HFFc6 (cell line): ENCODE data around the gene MARCKSL1. TPM values are rescaled to one million over a fixed set of nuclear protein-coding genes. Genes with fewer than 3 reads are reported as not detected.
A peak's percentile ranks its signal among the peaks of the same experiment; 100 is the strongest.
"Not testable (repeated sequence)": the region's sequence is repeated elsewhere in the genome, so short reads cannot be mapped to it uniquely, and the experiment has no call there.

Experiments
- DNase-seq: peaks from one replicate; pipeline ENCODE4 v3.0.0-alpha.2; 2018
- H3K27ac Mint-ChIP-seq: 2 replicates; pipeline ENCODE4 v1.8.0; 2020; ENCODE audit warnings: mild to moderate bottlenecking, mixed read lengths
- H3K27me3 Mint-ChIP-seq: 2 replicates; pipeline ENCODE4 v1.8.0; 2021; ENCODE audit warnings: mild to moderate bottlenecking, moderate library complexity, mixed read lengths; ENCODE audit not compliant: insufficient read depth
- H3K36me3 Mint-ChIP-seq: 2 replicates; pipeline ENCODE4 v1.8.0; 2021; ENCODE audit warnings: low read depth, mixed read lengths
- H3K4me1 Mint-ChIP-seq: 2 replicates; pipeline ENCODE4 v1.8.0; 2020; ENCODE audit warnings: low read depth, mixed read lengths
- H3K4me3 Mint-ChIP-seq: 2 replicates; pipeline ENCODE4 v1.8.0; 2020; ENCODE audit warnings: mild to moderate bottlenecking, moderate library complexity, mixed read lengths
- H3K9me3 Mint-ChIP-seq: 2 replicates; pipeline ENCODE4 v1.8.0; 2020; ENCODE audit warnings: mild to moderate bottlenecking, mixed read lengths
- total RNA-seq, 6 experiments: library from RNA; stranded (reverse); fragmentation: NEBNext Ultra II Directional; extraction: Animal tissue kit (Norgen Biotek cat#: 25700); gene quantifications; 2 replicates in 1 of 6; 3 replicates in 5 of 6; pipeline ENCODE4 v1.2.3, GENCODE V29; 2021
- TF ChIP-seq, protein P1 (sequence below): fragments of 200-600 bp; sonication (generic); IDR thresholded peaks from 2 replicates; pipeline ENCODE4 v1.5.0; 2021; ENCODE audit warnings: antibody characterized with exemption, mild to moderate bottlenecking

The MARCKSL1 gene
- total RNA-seq, 6 experiments from 2014 or later, result 7.8 to 12.8 (median 11.4) TPM

- peaks cover 31% of the 10 kb centered on the region for H3K4me1 Mint-ChIP-seq
- H3K4me3 Mint-ChIP-seq, result no peak overlapping the region
- H3K27ac Mint-ChIP-seq, result no peak overlapping the region
- no peak for DNase-seq
- no peaks in the 10 kb centered on the region; the same call in 1 of the 2 replicates for H3K9me3 Mint-ChIP-seq
- H3K27me3 Mint-ChIP-seq, result no peaks in the 10 kb centered on the region
- peaks cover 35% of the 10 kb centered on the region for H3K36me3 Mint-ChIP-seq
- TF ChIP-seq, protein P1, sequence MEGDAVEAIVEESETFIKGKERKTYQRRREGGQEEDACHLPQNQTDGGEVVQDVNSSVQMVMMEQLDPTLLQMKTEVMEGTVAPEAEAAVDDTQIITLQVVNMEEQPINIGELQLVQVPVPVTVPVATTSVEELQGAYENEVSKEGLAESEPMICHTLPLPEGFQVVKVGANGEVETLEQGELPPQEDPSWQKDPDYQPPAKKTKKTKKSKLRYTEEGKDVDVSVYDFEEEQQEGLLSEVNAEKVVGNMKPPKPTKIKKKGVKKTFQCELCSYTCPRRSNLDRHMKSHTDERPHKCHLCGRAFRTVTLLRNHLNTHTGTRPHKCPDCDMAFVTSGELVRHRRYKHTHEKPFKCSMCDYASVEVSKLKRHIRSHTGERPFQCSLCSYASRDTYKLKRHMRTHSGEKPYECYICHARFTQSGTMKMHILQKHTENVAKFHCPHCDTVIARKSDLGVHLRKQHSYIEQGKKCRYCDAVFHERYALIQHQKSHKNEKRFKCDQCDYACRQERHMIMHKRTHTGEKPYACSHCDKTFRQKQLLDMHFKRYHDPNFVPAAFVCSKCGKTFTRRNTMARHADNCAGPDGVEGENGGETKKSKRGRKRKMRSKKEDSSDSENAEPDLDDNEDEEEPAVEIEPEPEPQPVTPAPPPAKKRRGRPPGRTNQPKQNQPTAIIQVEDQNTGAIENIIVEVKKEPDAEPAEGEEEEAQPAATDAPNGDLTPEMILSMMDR, result no peak
These were observed 30.7 kb downstream of the MARCKSL1 start for GRCh38 chr1:32305310-32305709.

- peak overlapping the region; percentile 6; the same call in 1 of the 2 replicates for H3K27ac Mint-ChIP-seq
- H3K4me3 Mint-ChIP-seq, result no peak overlapping the region
- no peaks in the 10 kb centered on the region for H3K27me3 Mint-ChIP-seq
These were observed 31.9 kb downstream of the MARCKSL1 start for GRCh38 chr1:32303997-32304622.

DNA sequence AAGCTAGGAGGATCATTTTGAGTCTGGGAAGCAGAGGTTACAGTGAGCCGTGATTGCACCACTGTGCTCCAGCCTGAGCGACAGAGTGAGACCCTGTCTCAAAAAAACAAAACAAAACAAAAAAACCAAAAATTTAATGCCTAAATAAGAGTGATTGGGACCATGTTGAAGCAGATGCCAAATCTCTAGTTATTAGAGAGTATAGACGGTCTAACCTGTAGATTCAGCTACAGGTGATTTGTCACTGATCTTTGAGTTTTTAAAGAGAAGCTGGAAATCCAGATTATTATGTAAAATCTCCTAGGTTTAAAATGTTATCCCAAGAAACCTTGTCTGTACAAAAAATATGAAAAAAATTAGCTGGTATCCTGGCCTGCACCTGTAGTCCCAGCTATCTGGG, 32.7 kb downstream of the MARCKSL1 start:
- Mint-ChIP-seq H3K4me3 (no peak overlapping the region), H3K27ac (no peak overlapping the region), H3K4me1 (peaks cover 25% of the 10 kb centered on the region), H3K36me3 (peaks cover 28% of the 10 kb centered on the region), H3K27me3 (no peaks in the 10 kb centered on the region), H3K9me3 (no peaks in the 10 kb centered on the region; the same call in 1 of the 2 replicates)
- TF ChIP-seq, protein P1, result no peak
- no peak for DNase-seq

More at GRCh38 chr1:32303997-32304622, 31.9 kb downstream of the MARCKSL1 start:
- Mint-ChIP-seq H3K9me3 (no peaks in the 10 kb centered on the region; the same call in 1 of the 2 replicates), H3K36me3 (peaks cover 28% of the 10 kb centered on the region), H3K4me1 (peaks cover 25% of the 10 kb centered on the region)
- TF ChIP-seq, protein P1, result no peak
- DNase-seq, result peak; percentile 40

DNA sequence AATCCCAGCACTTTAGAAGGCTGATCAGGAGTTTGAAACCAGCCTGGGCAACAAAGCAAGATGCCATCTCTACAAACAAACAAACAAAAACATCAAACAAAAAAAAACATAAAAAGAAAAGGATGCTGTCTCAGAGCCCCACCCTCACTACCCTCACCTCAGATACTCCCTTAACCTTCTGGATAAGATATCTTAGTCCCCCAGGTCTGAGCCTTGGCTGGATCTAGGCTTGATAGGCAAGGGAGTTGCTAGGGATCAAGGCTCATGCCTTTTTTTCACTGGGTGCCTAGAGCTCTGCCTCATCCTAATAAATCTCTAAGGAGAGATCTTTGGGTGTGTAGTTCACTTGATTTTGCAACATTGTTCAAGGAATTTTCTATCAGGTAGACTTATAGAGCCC, 36.7 kb downstream of the MARCKSL1 start:
- TF ChIP-seq, protein P1, result no peak
- peaks cover 21% of the 10 kb centered on the region for H3K4me1 Mint-ChIP-seq
- H3K9me3 Mint-ChIP-seq, result no peaks in the 10 kb centered on the region
- no peak overlapping the region for H3K4me3 Mint-ChIP-seq
- no peaks in the 10 kb centered on the region for H3K27me3 Mint-ChIP-seq
- no peak for DNase-seq
- peaks cover 30% of the 10 kb centered on the region for H3K36me3 Mint-ChIP-seq
- no peak overlapping the region for H3K27ac Mint-ChIP-seq

- H3K4me3 Mint-ChIP-seq, H3K27me3 Mint-ChIP-seq: not testable (repeated sequence)
These were observed 37.8 kb downstream of the MARCKSL1 start for GRCh38 chr1:32298211-32298610.

GRCh38 chr1:32291708-32292538, 44.1 kb downstream of the MARCKSL1 start, which contains the start of gene HDAC1:
TSS of gene HDAC1 (plus strand) at chr1:32292083. CDS start at chr1:32292170, 87 bp downstream.
- H3K36me3 Mint-ChIP-seq, result peaks cover 18% of the 10 kb centered on the region
- H3K27ac Mint-ChIP-seq, result peak within 1 kb of the TSS; percentile 96
- TF ChIP-seq, protein P1, result no peak
- no peaks in the 10 kb centered on the region for H3K9me3 Mint-ChIP-seq
- H3K4me3 Mint-ChIP-seq, result peak within 1 kb of the TSS; percentile 98
- H3K27me3 Mint-ChIP-seq, result peaks cover 2% of the 10 kb centered on the region; the same call in 1 of the 2 replicates
- peak; percentile 91 for DNase-seq
- H3K4me1 Mint-ChIP-seq, result peaks cover 23% of the 10 kb centered on the region

More at GRCh38 chr1:32298211-32298610, 37.8 kb downstream of the MARCKSL1 start:
- not testable (repeated sequence) for DNase-seq, H3K27ac Mint-ChIP-seq, H3K9me3 Mint-ChIP-seq
- Mint-ChIP-seq H3K36me3 (peaks cover 21% of the 10 kb centered on the region), H3K4me1 (peaks cover 13% of the 10 kb centered on the region)
